NK-92 (cell line): Measurements from ENCODE around the gene GNG4.
"Not testable (repeated sequence)": the region's sequence is repeated elsewhere in the genome, so short reads cannot be mapped to it uniquely, and the experiment has no call there.

ENCODE experiments used
- DNase-seq: peaks from one replicate; lab custom pipeline; 2025; ENCODE audit not compliant: unreplicated experiment; lab: John Stamatoyannopoulos, UW

The GNG4 gene

GRCh38 chr1:235650341-235651169, 971 bp upstream of the GNG4 start:
- no peak for DNase-seq

GRCh38 chr1:235648954-235649367, 623 bp downstream of the GNG4 start:
- DNase-seq = no peak

GRCh38 chr1:235648407-235648907, 1.1 kb downstream of the GNG4 start:
- no peak for DNase-seq

DNA sequence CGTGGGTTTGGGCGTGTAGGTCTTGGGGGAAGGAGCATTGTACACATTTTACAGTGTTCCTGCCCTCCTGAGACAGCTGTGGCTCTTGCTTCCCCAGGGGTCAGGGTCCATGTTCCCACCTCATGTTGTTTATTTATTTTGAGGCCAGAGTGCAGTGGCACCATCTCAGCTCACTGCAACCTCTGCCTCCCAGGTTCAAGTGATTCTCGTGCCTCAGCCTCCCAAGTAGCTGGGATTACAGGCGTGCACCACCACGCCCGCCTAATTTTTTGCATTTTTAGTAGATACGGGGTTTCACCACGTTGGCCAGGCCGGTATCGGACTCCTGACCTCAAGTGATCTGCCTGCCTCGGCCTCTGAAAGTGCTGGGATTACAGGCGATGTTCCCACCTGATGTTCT, 2.0 kb downstream of the GNG4 start:
- not testable (repeated sequence) for DNase-seq

GRCh38 chr1:235646463-235646862, 3.1 kb downstream of the GNG4 start:
- DNase-seq = no peak

DNA sequence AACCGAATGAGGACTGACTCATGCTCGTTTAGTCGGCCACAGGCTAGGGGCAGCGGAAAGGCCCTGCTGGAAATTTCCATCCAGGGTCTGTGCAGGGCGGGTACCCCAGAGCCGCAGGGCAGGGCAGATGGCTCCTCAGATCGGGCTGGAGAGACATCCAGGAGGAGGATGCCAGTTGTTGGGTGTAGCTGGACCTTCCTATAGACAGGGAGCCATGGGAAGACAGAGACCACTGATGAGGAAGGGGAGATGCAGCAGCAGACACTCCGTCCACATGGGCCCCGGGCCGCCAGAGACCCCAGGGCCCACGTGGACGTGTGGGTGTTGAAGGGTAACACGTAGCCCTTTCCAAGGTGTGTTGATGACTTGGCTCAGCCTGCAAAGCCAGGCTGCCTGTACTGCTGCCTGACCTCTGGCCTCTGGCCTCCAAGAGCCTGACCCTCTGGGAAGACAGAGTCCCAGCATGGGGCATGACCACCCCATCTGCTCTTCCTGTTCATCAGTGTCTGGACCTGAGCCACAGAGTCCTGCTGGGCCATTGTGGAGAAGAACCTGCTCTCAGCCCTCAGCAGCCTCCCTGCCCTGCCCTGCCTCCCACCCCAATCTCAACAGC, 4.8 kb downstream of the GNG4 start:
- DNase-seq = no peak

- no peak for DNase-seq
These were observed 5.5 kb downstream of the GNG4 start for GRCh38 chr1:235643837-235644692.

- DNase-seq = no peak
These were observed 6.6 kb downstream of the GNG4 start for GRCh38 chr1:235642943-235643371.

DNA sequence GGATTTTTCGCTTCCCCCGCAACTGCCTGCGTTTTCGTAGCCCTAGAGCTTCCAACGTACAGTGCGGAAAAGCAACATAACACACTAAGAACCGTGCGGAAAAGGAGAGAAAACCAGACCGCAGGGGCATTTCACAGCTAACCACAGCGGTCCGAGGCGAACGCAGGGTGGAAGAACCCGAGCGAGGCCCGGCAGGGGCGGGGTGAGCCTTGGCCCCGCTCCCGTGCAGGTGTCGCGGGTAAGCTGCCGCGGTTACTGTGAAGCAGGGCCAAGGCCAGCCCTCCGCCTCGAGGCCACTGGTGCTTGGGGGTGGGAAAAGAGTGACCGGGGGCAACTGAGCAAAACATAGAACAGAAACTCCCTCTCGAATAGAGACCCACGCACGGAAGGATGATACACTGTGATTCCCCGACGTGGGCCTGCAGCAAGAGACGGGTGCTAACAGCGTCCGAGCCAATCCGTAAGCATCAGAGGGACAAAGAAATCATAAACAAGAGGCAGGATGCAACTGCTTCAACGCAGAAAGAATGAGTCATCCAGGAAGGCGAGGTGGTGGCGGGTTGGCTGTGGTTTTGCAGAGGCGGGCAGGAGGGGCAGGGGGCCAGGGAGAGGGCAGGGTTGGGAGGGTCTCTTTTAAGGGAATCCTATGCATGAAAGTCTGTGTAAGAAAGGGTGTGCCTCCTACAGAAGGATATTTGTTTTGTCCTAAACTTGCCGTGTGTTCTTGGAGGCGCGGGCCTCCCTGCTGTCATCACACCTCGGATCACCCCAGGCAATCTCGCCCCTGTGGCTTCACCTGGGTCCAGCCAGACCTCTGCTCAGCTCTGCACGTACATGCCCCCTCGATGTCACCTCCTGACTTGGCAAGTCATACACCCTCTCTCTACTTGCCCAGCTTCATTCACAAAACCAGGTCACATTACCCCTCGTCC, 7.3 kb downstream of the GNG4 start:
- DNase-seq = no peak

- no peak for DNase-seq
These were observed 9.0 kb downstream of the GNG4 start for GRCh38 chr1:235640580-235640979.

GRCh38 chr1:235639226-235640205, 10.1 kb downstream of the GNG4 start:
- no peak for DNase-seq

DNA sequence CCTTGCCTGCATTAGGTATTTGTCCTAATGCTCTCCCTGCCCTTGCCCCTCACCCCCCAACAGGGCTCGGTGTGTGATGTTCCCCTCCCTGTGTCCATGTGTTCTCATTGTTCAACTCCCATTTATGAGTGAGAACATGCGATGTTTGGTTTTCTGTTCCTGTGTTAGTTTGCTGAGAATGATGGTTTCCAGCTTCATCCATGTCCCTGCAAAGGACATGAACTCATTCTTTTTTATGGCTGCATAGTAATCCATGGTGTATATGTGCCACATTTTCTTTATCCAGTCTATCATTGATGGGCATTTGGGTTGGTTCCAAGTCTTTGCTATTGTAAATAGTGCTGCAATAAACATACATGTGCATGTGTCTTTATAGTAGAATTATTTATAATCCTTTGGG, 11.0 kb downstream of the GNG4 start:
- DNase-seq = not testable (repeated sequence)

DNA sequence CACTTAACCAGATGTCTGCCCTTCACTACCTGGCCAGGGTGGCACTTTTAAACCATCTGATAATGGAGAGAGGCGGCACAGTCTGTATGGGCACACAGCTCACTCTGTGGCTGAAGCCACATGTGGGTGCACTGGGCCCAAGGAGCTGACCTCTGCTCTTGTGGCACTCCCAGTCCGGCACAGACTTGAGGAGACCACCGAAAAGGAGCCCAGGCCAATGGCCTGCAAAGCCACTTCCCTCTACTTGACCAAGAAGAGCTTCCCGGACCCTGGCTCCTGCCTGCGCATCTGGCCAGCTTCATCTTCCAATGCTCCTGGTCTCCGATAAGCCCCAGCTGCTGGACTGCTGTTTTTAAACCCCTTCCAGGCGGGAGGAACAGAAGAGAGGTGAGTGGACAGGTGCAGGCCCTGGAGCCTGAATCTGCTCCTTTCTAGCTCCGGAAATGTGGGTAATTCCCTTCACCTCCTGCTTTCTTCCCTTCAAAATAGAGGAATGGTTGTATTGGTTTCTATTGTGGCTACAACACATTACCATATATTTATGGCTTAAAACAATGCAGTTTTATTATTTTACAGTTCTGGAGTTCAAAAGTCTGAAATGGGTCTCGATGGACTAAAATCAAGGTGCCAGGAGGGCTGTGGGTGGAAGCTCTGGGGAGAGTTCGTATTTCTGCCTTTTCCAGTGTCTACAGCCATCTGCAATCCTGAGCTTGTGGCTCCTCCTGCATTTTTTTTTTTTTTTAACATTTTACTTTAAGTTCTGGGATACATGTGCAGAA, 11.6 kb downstream of the GNG4 start:
- no peak for DNase-seq

GRCh38 chr1:235635938-235636662, 13.5 kb downstream of the GNG4 start:
- no peak for DNase-seq

DNA sequence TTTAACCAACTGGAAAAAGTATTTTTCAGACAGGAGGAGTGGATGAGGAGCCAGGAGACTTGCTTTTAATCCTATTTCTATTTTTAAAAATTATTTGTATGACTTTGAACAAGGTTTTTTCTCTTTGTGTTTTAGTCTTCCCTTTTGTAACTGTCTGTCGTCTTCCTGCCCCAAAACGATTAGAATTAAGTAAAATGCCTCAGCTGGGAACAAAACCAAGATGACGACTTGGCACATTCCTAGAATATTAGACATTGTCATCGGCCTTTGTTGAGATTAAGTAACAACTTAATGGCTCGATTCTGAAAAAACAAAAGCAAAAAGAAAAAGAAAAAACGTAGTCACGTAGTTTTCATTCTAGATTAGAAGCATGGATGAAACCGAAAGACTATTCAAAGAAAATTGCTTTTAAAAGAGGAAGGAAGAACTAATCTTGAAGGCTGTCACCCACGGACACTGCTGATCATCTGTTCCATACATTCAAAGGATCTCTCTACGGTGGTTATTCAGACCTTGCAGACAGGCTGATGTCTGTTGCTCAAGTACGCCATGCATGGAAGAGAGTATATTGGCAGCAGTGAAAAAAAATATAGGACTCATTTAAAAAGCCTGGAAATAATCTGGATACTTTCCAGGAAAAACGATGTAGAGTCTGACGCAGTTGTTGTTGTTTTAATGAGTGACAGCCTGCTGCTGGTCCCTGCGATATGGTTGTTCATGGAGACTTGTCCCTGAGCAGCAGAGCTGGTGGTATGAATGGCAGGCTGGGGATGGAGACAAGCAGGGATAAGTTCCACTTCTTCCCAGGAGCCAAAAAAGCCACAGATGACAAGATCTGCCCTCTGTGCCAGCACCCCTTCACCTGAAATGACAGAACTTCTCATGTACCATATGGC, 16.8 kb downstream of the GNG4 start:
- no peak for DNase-seq

GRCh38 chr1:235631816-235632215, 17.8 kb downstream of the GNG4 start:
- no peak for DNase-seq
